DMS153 treated with DMSO at 0.1 percent for 48 hours (cell line): ENCODE data around the gene MVD.
"Not testable (repeated sequence)": the region's sequence is repeated elsewhere in the genome, so short reads cannot be mapped to it uniquely, and the experiment has no call there.

Experiments
- DNase-seq: peaks from one replicate; lab custom pipeline; 2025; ENCODE audit not compliant: unreplicated experiment; lab: John Stamatoyannopoulos, UW

MVD gene

GRCh38 chr16:88610080-88610479 is 52.8 kb downstream of the MVD start:
- no peak for DNase-seq

- not testable (repeated sequence) for DNase-seq
Measured at GRCh38 chr16:88609426-88609825, 53.5 kb downstream of the MVD start.

- DNase-seq, result no peak
Measured at GRCh38 chr16:88608076-88608475, 54.8 kb downstream of the MVD start.

DNA sequence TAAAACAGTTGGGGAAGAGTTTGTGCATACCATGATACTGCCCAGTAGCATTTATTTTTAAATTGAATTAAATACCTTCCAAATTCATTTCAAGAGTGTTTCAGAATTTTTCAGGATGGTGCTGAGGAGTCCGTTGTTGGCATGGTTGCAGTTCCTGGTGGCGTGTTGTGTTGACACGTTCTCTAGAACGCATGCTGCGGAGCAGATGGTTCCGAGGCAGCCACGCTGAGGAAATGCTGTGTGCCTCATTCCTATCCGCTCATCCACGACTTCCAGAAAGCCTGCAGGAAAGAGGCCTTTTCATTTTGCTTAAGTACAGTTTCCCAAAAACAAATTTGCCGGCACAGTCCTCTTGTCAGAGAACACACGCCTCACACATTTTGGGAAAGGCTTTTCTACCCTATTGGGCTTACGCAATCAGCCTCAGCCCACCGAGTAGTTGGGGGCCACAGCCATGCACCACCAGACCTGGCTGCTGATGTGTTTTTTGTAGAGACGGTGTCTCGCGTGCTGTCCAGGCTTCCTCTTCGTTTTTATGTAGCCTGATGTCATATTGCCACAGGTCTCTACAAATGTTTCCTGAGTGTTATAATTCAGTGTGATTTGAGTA is 56.6 kb downstream of the MVD start:
- DNase-seq, result no peak

- DNase-seq, result no peak
Measured at GRCh38 chr16:88605186-88606147, 57.4 kb downstream of the MVD start.

DNA sequence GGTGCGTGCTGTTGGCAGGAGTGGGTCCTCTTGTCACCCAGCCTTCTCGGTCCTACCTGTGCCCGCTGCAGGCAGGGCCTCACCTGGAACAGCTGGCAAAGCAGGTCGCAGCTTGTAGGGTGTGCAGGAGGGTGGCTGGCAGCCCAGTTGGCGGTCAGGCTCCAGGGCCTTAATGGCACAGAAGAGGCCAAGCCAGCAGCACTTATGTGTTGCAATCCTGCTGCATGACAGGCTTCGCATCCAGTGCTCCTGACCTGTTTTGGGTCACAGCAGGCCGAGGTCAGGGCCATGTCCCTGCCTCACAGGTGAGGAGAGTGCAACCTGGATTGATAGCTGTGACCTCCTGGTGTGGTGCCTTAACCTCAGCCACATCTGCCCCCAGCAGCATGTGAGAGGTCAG is 60.8 kb downstream of the MVD start:
- DNase-seq, result no peak
